Endothelial cell (in vitro differentiated cells): ENCODE measurements around the gene CCDC191. TPM values are rescaled to one million over a fixed set of nuclear protein-coding genes. Genes with fewer than 3 reads are reported as not detected.

Source experiments
- DNase-seq: peaks from one replicate; pipeline ENCODE4 v3.0.0; 2021; ENCODE audit warnings: low spot score
- H3K27ac Mint-ChIP-seq: one replicate; pipeline ENCODE4 v1.8.0; 2021; ENCODE audit warnings: mixed read lengths, inconsistent platforms; ENCODE audit not compliant: unreplicated experiment
- H3K27me3 Mint-ChIP-seq: one replicate; pipeline ENCODE4 v1.8.0; 2021; ENCODE audit warnings: mild to moderate bottlenecking, moderate library complexity, mixed read lengths, inconsistent platforms; ENCODE audit not compliant: unreplicated experiment
- H3K36me3 Mint-ChIP-seq: one replicate; pipeline ENCODE4 v1.8.0; 2021; ENCODE audit warnings: mild to moderate bottlenecking, low read depth, mixed read lengths, inconsistent platforms; ENCODE audit not compliant: unreplicated experiment
- H3K4me1 Mint-ChIP-seq: one replicate; pipeline ENCODE4 v1.8.0; 2021; ENCODE audit warnings: mild to moderate bottlenecking, mixed read lengths, inconsistent platforms; ENCODE audit not compliant: unreplicated experiment
- H3K4me3 Mint-ChIP-seq: one replicate; pipeline ENCODE4 v1.8.0; 2021; ENCODE audit warnings: mild to moderate bottlenecking, mixed read lengths, inconsistent platforms; ENCODE audit not compliant: unreplicated experiment
- H3K9me3 Mint-ChIP-seq: one replicate; pipeline ENCODE4 v1.8.0; 2021; ENCODE audit warnings: mixed read lengths, inconsistent platforms; ENCODE audit not compliant: unreplicated experiment
- CTCF ChIP-seq: fragments of 200-600 bp; sonication (generic); IDR thresholded peaks from one replicate; pipeline ENCODE4 v1.5.0; 2021; ENCODE audit warnings: antibody characterized with exemption; ENCODE audit not compliant: unreplicated experiment
- total RNA-seq: library from RNA; stranded (reverse); fragmentation: NEBNext Ultra II Directional; extraction: Animal tissue kit (Norgen Biotek cat#: 25700); gene quantifications from one replicate; pipeline ENCODE4 v1.2.1, GENCODE V29; 2021; ENCODE audit not compliant: unreplicated experiment

CCDC191 gene
- total RNA-seq, 1 donor from 2014 or later: 4.0 TPM

DNA sequence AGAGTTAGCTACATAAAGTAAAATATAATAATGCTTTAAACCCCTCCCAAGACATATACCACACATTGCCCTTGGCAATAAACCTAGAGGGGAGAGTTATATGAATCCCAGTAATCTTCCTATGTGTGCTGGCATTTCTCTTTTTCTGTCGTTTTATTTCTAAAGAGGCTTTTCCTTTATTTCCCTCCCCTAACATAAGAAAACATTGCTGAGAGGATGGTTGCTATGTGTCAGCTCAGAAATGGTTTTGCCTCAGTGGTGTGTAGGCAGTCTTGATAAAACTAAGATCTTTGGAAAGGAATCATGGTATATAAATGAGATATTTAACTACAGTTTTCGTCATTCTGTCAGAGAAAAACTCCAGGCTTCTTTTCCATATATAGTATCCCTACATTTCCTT, 30.0 kb downstream of the CCDC191 start:
- DNase-seq: no peak
- Mint-ChIP-seq H3K9me3 (no peaks in the 10 kb centered on the region), H3K4me1 (peaks cover 26% of the 10 kb centered on the region), H3K27me3 (no peaks in the 10 kb centered on the region), H3K27ac (no peak overlapping the region), H3K4me3 (no peak overlapping the region), H3K36me3 (no peaks in the 10 kb centered on the region)
- no peak for TF ChIP-seq CTCF

DNA sequence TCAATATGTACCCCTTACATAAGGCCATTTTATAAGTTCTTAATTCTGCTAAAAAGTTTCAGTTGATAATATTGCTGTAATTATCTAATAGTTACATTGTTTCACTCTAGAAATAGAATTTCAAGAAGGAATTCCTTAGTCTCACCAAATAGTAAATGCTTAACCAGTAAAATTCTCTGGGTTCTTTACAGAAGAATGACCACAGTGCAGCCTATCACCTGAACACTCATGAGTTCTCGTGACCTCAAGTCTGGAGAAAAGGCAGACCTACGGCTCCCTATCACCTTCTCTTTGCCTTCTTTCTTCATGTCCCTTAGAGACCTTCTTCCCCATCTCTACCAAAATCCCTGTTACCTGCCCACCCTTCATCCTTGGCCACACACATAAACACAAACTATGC, 30.9 kb downstream of the CCDC191 start:
- no peak overlapping the region for H3K27ac Mint-ChIP-seq
- no peak overlapping the region for H3K4me3 Mint-ChIP-seq
- H3K27me3 Mint-ChIP-seq: no peaks in the 10 kb centered on the region
- H3K36me3 Mint-ChIP-seq: no peaks in the 10 kb centered on the region
- no peak for TF ChIP-seq CTCF
- H3K4me1 Mint-ChIP-seq: peaks cover 29% of the 10 kb centered on the region
- no peaks in the 10 kb centered on the region for H3K9me3 Mint-ChIP-seq
- no peak for DNase-seq

DNA sequence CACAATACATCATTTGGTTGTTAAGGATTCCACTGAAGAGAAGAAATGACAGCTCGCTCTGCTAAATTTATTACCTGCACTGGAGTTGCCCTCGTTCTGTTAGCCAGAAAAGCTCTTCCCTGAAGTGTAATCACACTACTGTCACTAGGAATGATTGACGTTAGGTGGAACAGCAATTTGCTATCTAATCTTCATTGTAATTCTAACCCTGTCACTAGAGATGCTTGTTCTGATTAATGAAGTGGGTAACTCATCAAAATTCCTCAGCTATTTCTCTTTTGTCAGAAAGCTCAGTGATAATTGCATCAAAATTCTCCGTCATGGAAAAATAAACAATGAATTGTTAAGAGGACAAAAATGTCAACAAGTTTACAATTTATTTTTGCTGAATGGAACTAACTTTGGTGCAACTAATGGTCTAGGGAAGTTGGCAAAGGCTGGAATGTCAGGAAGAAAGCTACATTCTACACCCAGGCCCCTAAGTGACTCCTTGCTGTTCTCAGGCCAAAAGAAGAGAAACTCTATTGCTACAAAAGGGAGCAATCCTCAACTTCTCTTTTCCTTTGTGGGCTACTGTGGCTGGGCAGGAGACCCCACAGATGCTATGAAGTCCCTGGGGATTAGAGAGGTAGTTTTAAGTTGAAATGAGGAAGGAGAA, 34.1 kb downstream of the CCDC191 start:
- peaks cover 42% of the 10 kb centered on the region for H3K4me1 Mint-ChIP-seq
- no peaks in the 10 kb centered on the region for H3K36me3 Mint-ChIP-seq
- no peak overlapping the region for H3K27ac Mint-ChIP-seq
- no peak for TF ChIP-seq CTCF
- no peak for DNase-seq
- no peaks in the 10 kb centered on the region for H3K27me3 Mint-ChIP-seq
- no peaks in the 10 kb centered on the region for H3K9me3 Mint-ChIP-seq
- no peak overlapping the region for H3K4me3 Mint-ChIP-seq

DNA sequence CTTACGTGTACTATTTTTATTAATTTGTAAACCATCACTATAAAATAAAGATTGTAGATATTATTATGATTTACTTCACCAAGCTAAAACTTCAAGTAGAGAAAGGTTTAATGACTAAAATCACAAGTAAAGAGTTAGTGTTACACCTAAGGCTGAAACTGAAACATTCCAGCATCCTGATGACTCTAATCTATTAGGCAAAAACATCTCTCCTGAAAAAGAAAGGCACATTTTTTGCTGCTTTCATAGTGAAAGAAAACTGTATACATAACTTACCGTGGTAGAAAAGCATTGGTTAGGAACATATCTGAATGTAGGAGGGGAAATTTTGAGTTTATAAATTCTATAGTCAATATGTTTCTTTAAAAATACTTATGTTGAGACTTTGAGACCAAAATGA, 35.4 kb downstream of the CCDC191 start:
- H3K4me1 Mint-ChIP-seq: peaks cover 35% of the 10 kb centered on the region
- H3K4me3 Mint-ChIP-seq: no peak overlapping the region
- no peak for TF ChIP-seq CTCF
- H3K36me3 Mint-ChIP-seq: no peaks in the 10 kb centered on the region
- H3K27ac Mint-ChIP-seq: peak overlapping the region; percentile 19
- H3K9me3 Mint-ChIP-seq: no peaks in the 10 kb centered on the region
- no peaks in the 10 kb centered on the region for H3K27me3 Mint-ChIP-seq
- no peak for DNase-seq

DNA sequence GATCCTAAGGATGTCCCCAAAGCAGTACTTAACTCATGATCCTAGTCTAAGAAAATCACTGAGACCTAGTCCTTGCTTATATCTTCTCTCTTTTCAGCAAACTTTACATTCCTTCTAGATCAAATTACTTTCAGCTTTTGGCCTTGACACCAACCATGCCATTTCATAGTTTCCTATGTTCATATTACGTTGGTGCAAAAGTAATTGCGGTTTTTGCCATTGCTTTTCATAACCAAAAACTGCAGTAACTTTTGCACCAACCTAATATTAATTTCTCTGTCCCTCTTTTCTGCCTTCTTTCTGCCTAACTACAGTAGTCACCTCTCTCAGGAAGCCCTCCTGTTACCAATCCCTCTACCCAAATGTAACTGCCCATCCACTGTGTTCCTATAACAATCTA, 36.8 kb downstream of the CCDC191 start:
- no peaks in the 10 kb centered on the region for H3K36me3 Mint-ChIP-seq
- no peak for TF ChIP-seq CTCF
- H3K27me3 Mint-ChIP-seq: peaks cover 1% of the 10 kb centered on the region
- H3K4me1 Mint-ChIP-seq: peaks cover 35% of the 10 kb centered on the region
- DNase-seq: no peak
- H3K4me3 Mint-ChIP-seq: no peak overlapping the region
- no peaks in the 10 kb centered on the region for H3K9me3 Mint-ChIP-seq
- no peak overlapping the region for H3K27ac Mint-ChIP-seq
